Activated CD8-positive, alpha-beta T cell treated with anti-CD3 and anti-CD28 coated beads for 36 hours (primary cell): ENCODE data around the gene GPER1. TPM values are rescaled to one million over a fixed set of nuclear protein-coding genes. Genes with fewer than 3 reads are reported as not detected.
A peak's percentile ranks its signal among the peaks of the same experiment; 100 is the strongest.
"Not testable (repeated sequence)": the region's sequence is repeated elsewhere in the genome, so short reads cannot be mapped to it uniquely, and the experiment has no call there.

Source experiments
- ATAC-seq: fragments of 200-7000 bp; cut with Tn5 transposase; one replicate; pipeline ENCODE4 v1.10.0; 2021; ENCODE audit warnings: mild to moderate bottlenecking, moderate library complexity
- CTCF ChIA-PET: fragments of 350-600 bp; sonication (Branson Sonifier 250); formaldehyde crosslinking; loops from one replicate; lab custom pipeline; 2021; ENCODE audit warnings: antibody characterized with exemption; lab: Charles Lee
- POLR2A ChIA-PET: fragments of 350-600 bp; sonication (Branson Sonifier 250); formaldehyde crosslinking; loops from one replicate; lab custom pipeline; 2021; ENCODE audit warnings: antibody characterized with exemption; lab: Charles Lee
- DNase-seq: peaks from one replicate; pipeline ENCODE4 v3.0.0-alpha.2; 2020
- H3K27ac Mint-ChIP-seq: one replicate; pipeline ENCODE4 v1.8.0; 2021; ENCODE audit warnings: mild to moderate bottlenecking, mixed read lengths
- H3K27me3 Mint-ChIP-seq: one replicate; pipeline ENCODE4 v1.8.0; 2021; ENCODE audit warnings: mixed read lengths
- H3K36me3 Mint-ChIP-seq: one replicate; pipeline ENCODE4 v1.8.0; 2021; ENCODE audit warnings: low read depth, mixed read lengths
- H3K4me1 Mint-ChIP-seq: one replicate; pipeline ENCODE4 v1.8.0; 2021; ENCODE audit warnings: low read depth, mixed read lengths
- H3K4me3 Mint-ChIP-seq: one replicate; pipeline ENCODE4 v1.8.0; 2021; ENCODE audit warnings: mild to moderate bottlenecking, moderate library complexity, mixed read lengths
- H3K9me3 Mint-ChIP-seq: one replicate; pipeline ENCODE4 v1.8.0; 2021; ENCODE audit warnings: mixed read lengths
- CTCF ChIP-seq: fragments of 200-600 bp; IDR thresholded peaks from one replicate; pipeline ENCODE4 v1.8.0; 2022; ENCODE audit warnings: antibody characterized with exemption, mild to moderate bottlenecking
- intact Hi-C: fragments of 100-400 bp; cut with micrococcal nuclease; formaldehyde crosslinking; loops from one replicate; pipeline ENCODE4 v1.10.0; 2022
- total RNA-seq, 2 experiments: library from RNA; stranded (reverse); gene quantifications; one replicate each; pipeline ENCODE4 v1.2.3, GENCODE V29; 2021

Gene GPER1
- total RNA-seq, 2 experiments from 2014 or later = 0.16 to 0.18 TPM

DNA sequence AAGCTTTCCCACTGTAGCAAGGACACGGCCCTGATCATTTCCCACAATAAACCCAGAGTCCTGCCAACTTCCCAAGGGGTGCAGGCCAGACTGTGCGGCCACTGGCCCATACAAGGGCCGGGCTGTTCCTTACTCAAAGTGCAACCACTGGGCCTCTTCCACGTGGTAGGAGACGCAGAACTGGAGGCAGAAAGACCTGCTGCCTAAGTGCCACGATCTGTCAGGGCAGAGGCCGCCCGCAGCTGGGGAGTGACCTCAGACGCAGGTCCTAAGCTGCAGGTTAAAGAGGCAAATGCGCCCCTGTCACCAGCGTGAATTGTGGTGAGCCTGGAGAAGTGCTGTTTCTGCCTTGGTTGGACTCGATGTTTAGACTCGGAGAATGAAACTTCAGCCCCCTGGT is 26.2 kb downstream of the GPER1 start:
- Mint-ChIP-seq H3K27me3 (no peaks in the 10 kb centered on the region), H3K27ac (no peak overlapping the region), H3K36me3 (peaks cover 15% of the 10 kb centered on the region), H3K9me3 (peaks cover 3% of the 10 kb centered on the region), H3K4me3 (no peak overlapping the region), H3K4me1 (peaks cover 10% of the 10 kb centered on the region)
- no peak for TF ChIP-seq CTCF
- ChIA-PET CTCF (interaction anchor here (2.6 kb wide), 1 partner anchor 121 kb away, joined by 9 read pairs; no protein-coding TSS in a partner anchor), POLR2A (interaction anchor here (0.5 kb wide), 1 partner anchor 38 kb away, joined by 3 read pairs; no protein-coding TSS in a partner anchor)
- intact Hi-C loops = no loop called here
- DNase-seq (no peak), ATAC-seq (no peak)

DNA sequence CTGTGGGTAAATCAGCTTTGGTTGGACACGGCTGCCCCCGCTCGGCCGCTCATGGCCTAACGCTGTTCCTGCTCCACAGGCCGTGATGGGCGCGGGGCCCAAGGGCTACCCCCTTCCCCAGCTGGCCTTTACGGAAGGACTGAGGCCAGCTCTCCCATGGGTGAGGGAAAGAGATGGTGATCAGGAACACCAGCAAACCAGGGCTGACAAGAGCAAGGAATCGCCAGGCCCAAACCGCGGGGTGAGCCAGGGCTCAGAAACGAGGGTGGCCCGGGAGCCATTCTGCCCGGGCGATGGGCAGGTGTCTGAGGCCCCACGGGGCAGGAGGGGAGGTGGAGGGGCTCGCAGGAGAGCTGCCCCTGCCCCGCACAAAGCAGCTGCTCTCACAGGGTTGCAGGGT is 26.6 kb downstream of the GPER1 start:
- no peak overlapping the region for H3K4me3 Mint-ChIP-seq
- peaks cover 14% of the 10 kb centered on the region for H3K4me1 Mint-ChIP-seq
- no peak for TF ChIP-seq CTCF
- DNase-seq (no peak), ATAC-seq (no peak)
- peaks cover 15% of the 10 kb centered on the region for H3K36me3 Mint-ChIP-seq
- intact Hi-C loops = no loop called here
- ChIA-PET POLR2A (interaction anchor here (0.5 kb wide), 1 partner anchor 39 kb away, joined by 3 read pairs; no protein-coding TSS in a partner anchor), CTCF (interaction anchor here (2.6 kb wide), 1 partner anchor 121 kb away, joined by 9 read pairs; no protein-coding TSS in a partner anchor)
- H3K9me3 Mint-ChIP-seq = peaks cover 3% of the 10 kb centered on the region
- H3K27ac Mint-ChIP-seq = no peak overlapping the region
- no peaks in the 10 kb centered on the region for H3K27me3 Mint-ChIP-seq

- H3K27ac Mint-ChIP-seq, intact Hi-C loops, ATAC-seq, H3K27me3 Mint-ChIP-seq, H3K9me3 Mint-ChIP-seq: not testable (repeated sequence)
- H3K4me3 Mint-ChIP-seq = peak overlapping the region; percentile 17
- peaks cover 15% of the 10 kb centered on the region for H3K36me3 Mint-ChIP-seq
- ChIA-PET POLR2A (interaction anchor here (1.0 kb wide), 1 partner anchor 22 kb away, joined by 4 read pairs; no protein-coding TSS in a partner anchor), CTCF (interaction anchor here (2.6 kb wide), 1 partner anchor 122 kb away, joined by 9 read pairs; no protein-coding TSS in a partner anchor)
- peak; percentile 47 for DNase-seq
- H3K4me1 Mint-ChIP-seq = peaks cover 15% of the 10 kb centered on the region
Observed at GRCh38 chr7:1115171-1116045, 27.5 kb downstream of the GPER1 start.

GRCh38 chr7:1116383-1117008 is 28.6 kb downstream of the GPER1 start:
- not testable (repeated sequence) for ATAC-seq

DNA sequence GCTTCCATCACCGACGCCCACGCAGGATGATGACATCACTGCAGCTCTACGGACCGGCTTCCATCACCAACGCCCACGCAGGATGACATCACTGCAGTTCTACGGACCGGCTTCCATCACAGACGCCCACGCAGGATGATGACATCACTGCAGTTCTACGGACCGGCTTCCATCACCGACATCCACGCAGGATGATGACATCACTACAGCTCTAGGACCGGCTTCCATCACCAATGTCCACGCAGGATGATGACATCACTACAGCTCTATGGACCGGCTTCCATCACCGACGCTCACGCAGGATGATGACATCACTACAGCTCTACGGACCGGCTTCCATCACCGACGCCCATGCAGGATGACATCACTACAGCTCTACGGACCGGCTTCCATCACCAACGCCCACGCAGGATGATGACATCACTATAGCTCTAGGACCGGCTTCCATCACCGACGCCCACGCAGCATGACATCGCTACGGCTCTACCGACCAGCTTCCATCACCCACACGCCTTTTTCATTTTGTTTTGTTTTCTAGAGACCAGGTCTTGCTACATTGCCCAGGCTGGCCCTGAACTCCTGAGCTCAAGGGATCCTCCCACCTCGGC is 29.5 kb downstream of the GPER1 start:
- peak overlapping the region; percentile 12 for H3K27ac Mint-ChIP-seq
- no peak for ATAC-seq
- intact Hi-C loops = no loop called here

More at GRCh38 chr7:1116383-1117008, 28.6 kb downstream of the GPER1 start:
- peaks cover 15% of the 10 kb centered on the region for H3K36me3 Mint-ChIP-seq
- peaks cover 15% of the 10 kb centered on the region for H3K4me1 Mint-ChIP-seq
- CTCF ChIA-PET, intact Hi-C loops, H3K4me3 Mint-ChIP-seq, H3K27me3 Mint-ChIP-seq, H3K27ac Mint-ChIP-seq, H3K9me3 Mint-ChIP-seq: not testable (repeated sequence)
- peak; percentile 11 for DNase-seq
- POLR2A ChIA-PET = interaction anchor here (1.0 kb wide), 1 partner anchor 21 kb away, joined by 4 read pairs; no protein-coding TSS in a partner anchor

More for the DNA sequence above, 29.5 kb downstream of the GPER1 start:
- no peak for TF ChIP-seq CTCF
- H3K36me3 Mint-ChIP-seq = peaks cover 15% of the 10 kb centered on the region
- no peaks in the 10 kb centered on the region for H3K27me3 Mint-ChIP-seq
- peaks cover 3% of the 10 kb centered on the region for H3K9me3 Mint-ChIP-seq
- ChIA-PET POLR2A (no interaction called here), CTCF (interaction anchor here (1.6 kb wide), 1 partner anchor 52 kb away, joined by 3 read pairs; no protein-coding TSS in a partner anchor)
- DNase-seq = peak; percentile 57
- H3K4me1 Mint-ChIP-seq = peaks cover 15% of the 10 kb centered on the region
- no peak overlapping the region for H3K4me3 Mint-ChIP-seq
